Psoas muscle (tissue), 8 donors: ENCODE measurements around the gene PEF1. TPM values are rescaled to one million over a fixed set of nuclear protein-coding genes. Genes with fewer than 3 reads are reported as not detected.

Experiments used
- ATAC-seq, 4 donors: fragments of 200-7000 bp; cut with Tn5 transposase; one replicate each; pipeline ENCODE4 v1.9.1; 2020; ENCODE audit warnings: moderate library complexity in 3 of 4, mild to moderate bottlenecking in 2 of 4
- DNase-seq, 2 donors: peaks; one replicate each; pipeline ENCODE4 v3.0.0-alpha.2; 2020
- H3K27ac ChIP-seq: fragments of 200-600 bp; one replicate; pipeline ENCODE4 v1.8.0; 2022
- H3K27me3 ChIP-seq, 3 donors: fragments of 200-600 bp in 1 of 3; one replicate each; pipeline versions ENCODE4 v1.6.1 to v1.8.0; 2013 to 2022; ENCODE audit warnings: low read length in 2 of 3, mild to moderate bottlenecking in 2 of 3, moderate library complexity in 1 of 3; ENCODE audit not compliant: insufficient read depth in 3 of 3
- H3K36me3 ChIP-seq, 2 donors: fragments of 200-600 bp in 1 of 2; one replicate each; pipeline versions ENCODE4 v1.6.1 to v1.8.0; 2013 to 2022; ENCODE audit warnings: low read depth in 1 of 2, mild to moderate bottlenecking in 1 of 2, moderate library complexity in 1 of 2; ENCODE audit not compliant: insufficient read depth in 1 of 2
- H3K4me1 ChIP-seq: fragments of 200-600 bp; one replicate; pipeline ENCODE4 v1.8.0; 2022
- H3K4me3 ChIP-seq: fragments of 200-600 bp; one replicate; pipeline ENCODE4 v1.8.0; 2022; ENCODE audit warnings: mild to moderate bottlenecking
- H3K9me3 ChIP-seq: fragments of 200-600 bp; one replicate; pipeline ENCODE4 v1.8.0; 2022
- CTCF ChIP-seq: fragments of 200-600 bp; IDR thresholded peaks from one replicate; pipeline ENCODE4 v1.8.0; 2022; ENCODE audit warnings: antibody characterized with exemption
- WGBS, 3 donors: extraction: QIAGEN DNeasy Blood & Tissue Kit; methylation state at CpG; one replicate each; pipeline versions ENCODE4 v1.1.6 to v1.1.7; 2013; 5-methylcytosine and 5-hydroxymethylcytosine counted together
- intact Hi-C, 2 donors: fragments of 100-400 bp; cut with DNase I; formaldehyde crosslinking; loops; one replicate each; pipeline versions ENCODE4 v1.11.0 to v1.14.2; 2022
- polyA plus RNA-seq, 3 donors: library from polyadenylated mRNA; stranded (reverse); fragments of 200-250 nt; gene quantifications; one replicate each; pipeline ENCODE4 v1.2.3, GENCODE V29; 2013
- total RNA-seq, 4 donors: library from RNA; stranded (reverse); fragmentation: NEBNext Ultra II Directional in 2 of 4; extraction: Animal tissue kit (Norgen Biotek cat#: 25700) in 2 of 4; gene quantifications; one replicate each; pipeline versions ENCODE4 v1.2.1 to v1.2.4, GENCODE V29; 2021 to 2023
- donor health status: healthy with polysubstance abuse.
- donor health status: DM: no; HTN: no; CAD: no; lungs with moderate emphysema.
- donor health status: Bipolar disorder and iron deficiency.
- donor health status: healthy.
- donor health status: DM: yes; HTN: yes; CAD: no.
- donor health status: DM: no; HTN: no; CAD: no.
- donor health status: DM: no; HTN: no; CAD: no.
- donor health status: DM: yes; HTN: yes; CAD: no.

Gene PEF1
- total and polyA plus RNA-seq, 7 donors = 22.1 to 57.4 (median 30.7) TPM

GRCh38 chr1:31690921-31691320 is 46.2 kb upstream of the PEF1 start:
- peaks cover 0 to 4% of the 10 kb centered on the region in 2 donors for H3K36me3 ChIP-seq
- 84 to 91% (median 90%) methylated on average over 10 of the region's 10 CpGs for WGBS, 3 donors
- DNase-seq (no peak), ATAC-seq (no peak)
- H3K4me3 ChIP-seq = no peak overlapping the region
- H3K27me3 ChIP-seq = peaks cover 0 to 2% (median 0%) of the 10 kb centered on the region in 3 donors
- H3K27ac ChIP-seq = no peak overlapping the region
- no peak for TF ChIP-seq CTCF
- intact Hi-C loops = no loop called here
- H3K9me3 ChIP-seq = no peaks in the 10 kb centered on the region
- no peaks in the 10 kb centered on the region for H3K4me1 ChIP-seq

- Histone ChIP-seq H3K4me3 (no peak overlapping the region), H3K27me3 (peaks cover 0 to 2% (median 0%) of the 10 kb centered on the region in 3 donors), H3K36me3 (peaks cover 0 to 4% of the 10 kb centered on the region in 2 donors), H3K9me3 (no peaks in the 10 kb centered on the region), H3K4me1 (no peaks in the 10 kb centered on the region), H3K27ac (no peak overlapping the region)
- DNase-seq (no peak), ATAC-seq (no peak)
- WGBS, 3 donors = 91 to 97% (median 93%) methylated on average over 6 of the region's 6 CpGs
- no peak for TF ChIP-seq CTCF
- intact Hi-C loops = no loop called here
These were observed 45.2 kb upstream of the PEF1 start for GRCh38 chr1:31689854-31690253.

GRCh38 chr1:31689379-31689778 is 44.7 kb upstream of the PEF1 start:
- intact Hi-C loops = no loop called here
- ATAC-seq = no peak
- no peak for DNase-seq
- no peak overlapping the region for H3K4me3 ChIP-seq
- H3K36me3 ChIP-seq = peaks cover 0 to 4% of the 10 kb centered on the region in 2 donors
- no peaks in the 10 kb centered on the region for H3K9me3 ChIP-seq
- H3K4me1 ChIP-seq = no peaks in the 10 kb centered on the region
- 69 to 78% (median 73%) methylated on average over 2 of the region's 2 CpGs for WGBS, 3 donors
- TF ChIP-seq CTCF = no peak
- peaks cover 0 to 2% (median 0%) of the 10 kb centered on the region in 3 donors for H3K27me3 ChIP-seq
- H3K27ac ChIP-seq = no peak overlapping the region

GRCh38 chr1:31688233-31688918 is 43.7 kb upstream of the PEF1 start:
- Histone ChIP-seq H3K27ac (no peak overlapping the region), H3K4me3 (no peak overlapping the region), H3K36me3 (peaks cover 0 to 4% of the 10 kb centered on the region in 2 donors), H3K9me3 (no peaks in the 10 kb centered on the region), H3K4me1 (no peaks in the 10 kb centered on the region), H3K27me3 (peaks cover 0 to 2% (median 0%) of the 10 kb centered on the region in 3 donors)
- no peak for TF ChIP-seq CTCF
- intact Hi-C loops = no loop called here
- ATAC-seq (no peak), DNase-seq (no peak)
- 71 to 80% (median 72%) methylated on average over 8 of the region's 8 CpGs for WGBS, 3 donors

GRCh38 chr1:31687601-31688000 is 42.9 kb upstream of the PEF1 start:
- no peak for TF ChIP-seq CTCF
- Histone ChIP-seq H3K36me3 (peaks cover 0 to 9% of the 10 kb centered on the region in 2 donors), H3K9me3 (no peaks in the 10 kb centered on the region), H3K4me3 (no peak overlapping the region), H3K27me3 (peaks cover 0 to 2% (median 0%) of the 10 kb centered on the region in 3 donors), H3K4me1 (no peaks in the 10 kb centered on the region), H3K27ac (no peak overlapping the region)
- no peak for DNase-seq
- WGBS, 3 donors = 82 to 87% (median 84%) methylated on average over 8 of the region's 8 CpGs
- intact Hi-C loops = no loop called here
- no peak for ATAC-seq
